OCI-LY1 (cell line): ENCODE results near the gene LILRA5.

Source experiments
- EZH2 ChIP-seq: fragments of 200-600 bp; sonication (generic), shearing (Covaris generic); IDR thresholded peaks from 2 replicates; pipeline ENCODE4 v1.8.0; 2017; ENCODE audit warnings: borderline replicate concordance, mixed run types, mild to moderate bottlenecking, antibody characterized with exemption, low read length, moderate library complexity, mixed read lengths
- TF ChIP-seq, protein P1 (sequence below): fragments of 200-600 bp; sonication (generic), shearing (Covaris generic); IDR thresholded peaks from 2 replicates; pipeline ENCODE4 v1.5.1; 2017; ENCODE audit warnings: mild to moderate bottlenecking, antibody characterized with exemption, low read length, moderate library complexity, mixed read lengths

DNA sequence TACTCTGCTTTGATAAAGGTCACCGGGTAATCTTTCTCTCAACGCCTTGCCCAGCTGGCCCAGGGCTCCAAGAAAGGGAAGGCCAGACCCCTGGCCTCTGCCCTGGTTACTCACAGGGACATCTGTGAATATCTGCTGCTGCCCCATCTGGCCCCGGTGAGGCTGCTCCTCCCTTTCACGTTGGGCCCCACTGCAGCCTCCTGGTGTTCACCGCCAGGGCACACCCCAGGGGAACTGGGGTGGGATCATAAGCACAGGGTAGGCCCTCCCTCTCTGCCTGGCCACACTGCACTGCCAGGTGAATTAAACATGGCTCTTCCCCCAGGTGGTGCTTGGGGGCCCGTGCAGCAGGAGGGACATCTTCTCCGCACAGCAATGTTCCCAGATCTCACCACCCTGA lies 39.1 kb upstream of the LILRA5 start:
- TF ChIP-seq, protein P1, sequence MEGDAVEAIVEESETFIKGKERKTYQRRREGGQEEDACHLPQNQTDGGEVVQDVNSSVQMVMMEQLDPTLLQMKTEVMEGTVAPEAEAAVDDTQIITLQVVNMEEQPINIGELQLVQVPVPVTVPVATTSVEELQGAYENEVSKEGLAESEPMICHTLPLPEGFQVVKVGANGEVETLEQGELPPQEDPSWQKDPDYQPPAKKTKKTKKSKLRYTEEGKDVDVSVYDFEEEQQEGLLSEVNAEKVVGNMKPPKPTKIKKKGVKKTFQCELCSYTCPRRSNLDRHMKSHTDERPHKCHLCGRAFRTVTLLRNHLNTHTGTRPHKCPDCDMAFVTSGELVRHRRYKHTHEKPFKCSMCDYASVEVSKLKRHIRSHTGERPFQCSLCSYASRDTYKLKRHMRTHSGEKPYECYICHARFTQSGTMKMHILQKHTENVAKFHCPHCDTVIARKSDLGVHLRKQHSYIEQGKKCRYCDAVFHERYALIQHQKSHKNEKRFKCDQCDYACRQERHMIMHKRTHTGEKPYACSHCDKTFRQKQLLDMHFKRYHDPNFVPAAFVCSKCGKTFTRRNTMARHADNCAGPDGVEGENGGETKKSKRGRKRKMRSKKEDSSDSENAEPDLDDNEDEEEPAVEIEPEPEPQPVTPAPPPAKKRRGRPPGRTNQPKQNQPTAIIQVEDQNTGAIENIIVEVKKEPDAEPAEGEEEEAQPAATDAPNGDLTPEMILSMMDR, result no peak
- TF ChIP-seq EZH2, result no peak
